HG03066 (cell line): ENCODE results near the gene STK32B.

Source experiments
- ATAC-seq: cut with Tn5 transposase; IDR thresholded peaks from one replicate; pipeline ENCODE4 v1.9.1; 2021; ENCODE audit warnings: low read depth; ENCODE audit not compliant: unreplicated experiment

STK32B gene

DNA sequence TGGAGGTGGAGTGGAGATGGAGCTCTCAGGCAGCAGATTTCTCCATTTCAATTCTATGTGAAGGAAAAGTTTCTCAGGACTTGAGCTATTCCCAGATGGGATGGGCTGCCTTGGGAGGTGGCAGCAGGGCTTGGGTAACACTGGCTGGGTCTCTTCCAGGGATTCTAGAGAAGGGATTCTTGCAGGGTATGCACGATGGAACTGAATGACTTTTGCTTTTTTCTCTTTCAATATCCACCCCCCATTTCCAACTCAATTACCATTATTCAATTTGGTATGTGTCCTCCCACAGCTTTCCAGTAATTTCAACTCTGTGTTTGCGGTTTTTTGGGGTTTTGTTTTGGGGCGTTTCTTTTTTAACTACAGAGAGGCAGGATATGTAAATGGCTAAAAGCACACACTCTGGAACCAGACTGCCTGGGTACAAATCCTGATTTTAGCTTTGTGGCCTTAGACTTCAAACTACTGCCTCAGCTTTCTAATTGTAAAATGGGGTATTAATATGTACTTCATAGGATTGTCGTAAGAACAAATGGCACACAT, 428.3 kb downstream of the STK32B start:
- ATAC-seq, result no peak

DNA sequence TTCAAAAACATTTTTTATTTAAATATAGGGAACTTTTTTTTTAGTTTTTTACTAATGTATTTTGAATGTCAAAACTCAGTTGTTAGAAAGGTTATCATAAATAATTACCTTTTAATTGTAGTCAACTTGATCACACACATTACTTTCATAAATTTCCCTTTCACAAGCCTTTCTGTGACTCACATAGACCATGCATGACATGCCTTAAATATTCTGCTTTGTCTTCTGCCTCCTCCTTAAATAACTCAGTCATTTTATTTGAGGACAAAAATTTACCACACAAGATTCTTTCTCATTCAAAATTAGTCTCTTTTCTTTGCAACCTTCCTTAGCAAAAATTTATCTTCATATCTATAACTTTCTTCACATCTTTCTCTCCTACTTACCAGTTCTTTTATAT, 437.1 kb downstream of the STK32B start:
- ATAC-seq, result no peak

DNA sequence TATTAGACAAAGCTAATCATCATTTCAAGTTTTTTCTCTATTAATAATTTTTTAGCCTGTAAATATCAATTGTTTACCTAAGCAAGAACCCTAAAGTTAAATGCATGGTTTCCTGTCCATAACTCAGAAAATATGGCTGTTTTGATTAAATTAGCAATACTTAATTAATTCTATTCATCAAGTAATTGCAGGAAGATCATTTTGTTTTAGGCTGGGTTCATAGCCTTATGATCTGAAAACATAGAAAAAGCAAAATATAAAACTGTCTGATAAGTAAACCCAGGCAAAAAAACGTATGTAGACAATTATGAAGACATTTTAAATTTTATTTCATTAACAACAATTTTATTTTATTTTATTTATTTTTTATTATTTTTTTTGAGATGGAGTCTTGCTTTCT, 438.0 kb downstream of the STK32B start:
- ATAC-seq, result no peak

DNA sequence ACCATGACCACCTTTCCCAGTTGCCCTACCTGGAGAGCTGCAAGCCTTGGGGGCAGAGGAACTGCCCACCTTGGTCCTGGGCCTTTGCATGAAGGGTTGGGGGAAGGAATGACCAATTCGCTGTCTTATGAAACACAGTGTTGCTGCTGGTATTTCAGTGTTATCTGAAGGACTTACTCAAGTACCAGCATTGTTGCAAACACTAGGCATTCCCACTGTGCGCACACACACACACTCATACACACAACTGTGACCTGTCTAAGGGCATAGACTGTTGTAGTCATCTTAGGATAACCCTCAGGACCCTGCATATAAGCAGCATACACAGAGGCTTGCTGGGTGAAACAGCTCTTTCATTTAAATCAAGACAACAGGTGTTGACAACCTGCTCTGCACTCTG, 446.2 kb downstream of the STK32B start:
- ATAC-seq, result no peak

DNA sequence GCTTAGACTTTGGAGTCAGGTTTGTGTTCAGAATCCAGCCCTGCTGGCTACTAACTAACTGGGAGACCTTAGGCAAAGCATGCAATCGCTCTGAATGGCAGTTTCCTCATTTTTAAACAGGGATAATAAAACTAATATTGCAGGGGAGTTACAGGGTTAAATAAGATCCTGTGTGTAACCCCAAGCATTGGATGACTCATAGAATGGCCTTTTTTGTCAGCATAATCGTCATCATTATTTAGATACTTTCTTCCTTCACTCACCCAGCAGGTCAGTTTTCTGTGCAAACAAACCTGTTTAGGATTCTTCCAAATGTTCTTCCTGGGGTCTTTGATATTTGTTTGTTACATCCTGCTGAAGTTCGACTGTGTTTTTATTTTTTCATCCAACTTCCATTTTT, 448.9 kb downstream of the STK32B start:
- no peak for ATAC-seq

DNA sequence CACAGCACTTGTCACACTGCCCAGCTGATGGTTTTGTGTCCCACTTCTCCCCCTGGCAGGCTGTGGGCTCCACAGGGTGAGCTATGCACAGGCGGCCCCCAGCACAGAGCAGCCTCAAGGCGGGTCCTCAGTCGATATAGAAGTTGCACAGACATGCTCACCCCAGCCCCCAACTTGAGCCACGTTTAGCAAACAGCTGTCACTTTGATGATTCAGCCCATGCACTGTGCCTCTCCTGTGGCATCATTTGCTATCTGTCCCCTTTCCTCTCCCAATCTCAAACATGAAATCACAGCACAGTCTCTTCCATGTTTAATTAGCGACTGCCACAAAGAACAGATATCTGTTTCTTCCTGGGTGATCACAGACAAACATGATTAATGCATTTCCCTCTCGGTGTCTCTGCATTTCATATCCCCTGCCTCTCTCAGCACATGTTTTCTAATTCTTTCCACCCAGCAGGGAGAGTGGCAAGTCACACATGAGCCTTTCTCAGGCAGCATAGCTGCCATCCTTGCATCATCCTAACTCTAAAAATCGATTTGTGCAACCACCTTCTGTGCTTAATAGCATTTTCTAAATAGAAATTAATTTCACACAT, 452.2 kb downstream of the STK32B start:
- ATAC-seq, result no peak

DNA sequence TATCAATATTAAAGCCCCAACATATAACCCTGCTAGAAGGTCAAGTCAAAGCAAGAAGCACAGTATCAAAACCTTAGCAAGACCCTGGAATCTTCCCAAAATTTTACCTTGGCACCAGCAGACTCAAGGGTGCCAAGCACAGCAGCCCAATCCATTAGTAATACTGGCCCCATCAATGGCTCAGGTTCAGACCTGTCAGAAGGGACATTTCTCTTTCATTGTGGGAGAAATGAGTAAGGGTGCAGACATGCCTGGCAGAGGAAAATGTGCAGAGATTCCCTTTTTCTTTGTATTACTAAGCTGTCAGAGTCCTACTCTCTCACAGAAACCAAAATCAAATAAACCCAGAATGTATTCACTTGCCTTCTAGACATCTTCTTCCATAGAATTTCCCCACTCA, 453.2 kb downstream of the STK32B start:
- ATAC-seq, result no peak

DNA sequence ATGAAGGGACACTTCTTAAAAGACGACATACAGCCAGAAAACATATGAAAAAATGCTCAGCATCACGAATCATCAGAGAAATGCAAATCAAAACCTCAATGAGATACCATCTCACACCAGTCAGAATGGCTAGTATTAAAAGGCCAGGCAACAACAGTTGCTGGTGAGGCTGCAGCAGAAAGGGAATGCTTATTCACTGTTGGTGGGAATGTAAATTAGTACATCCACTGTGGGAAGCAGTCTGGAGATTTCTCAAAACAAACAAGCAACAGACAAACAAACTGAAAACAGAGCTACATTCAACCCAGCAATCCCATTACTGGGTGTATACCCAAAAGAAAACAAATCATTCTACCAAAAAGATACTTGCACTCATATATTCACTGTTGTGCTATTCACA, 459.2 kb downstream of the STK32B start:
- ATAC-seq, result no peak

DNA sequence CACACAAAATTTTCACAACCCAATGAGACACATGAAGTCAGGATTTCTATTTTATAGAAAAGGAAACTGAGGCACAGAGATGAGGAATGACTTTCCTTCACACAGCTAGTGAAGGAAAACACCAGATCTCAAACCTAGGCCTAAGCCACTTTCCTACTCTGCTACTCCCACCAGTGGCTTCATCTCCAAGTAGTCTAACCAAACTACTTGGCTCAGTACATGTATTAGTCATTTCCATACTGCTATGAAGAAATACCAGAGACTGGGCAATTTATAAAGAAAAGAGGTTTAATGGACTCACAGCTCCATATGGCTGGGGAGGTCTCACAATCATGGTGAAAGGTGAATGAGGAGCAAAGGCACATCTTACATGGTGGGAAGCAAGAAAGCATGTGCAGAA, 460.5 kb downstream of the STK32B start:
- no peak for ATAC-seq

DNA sequence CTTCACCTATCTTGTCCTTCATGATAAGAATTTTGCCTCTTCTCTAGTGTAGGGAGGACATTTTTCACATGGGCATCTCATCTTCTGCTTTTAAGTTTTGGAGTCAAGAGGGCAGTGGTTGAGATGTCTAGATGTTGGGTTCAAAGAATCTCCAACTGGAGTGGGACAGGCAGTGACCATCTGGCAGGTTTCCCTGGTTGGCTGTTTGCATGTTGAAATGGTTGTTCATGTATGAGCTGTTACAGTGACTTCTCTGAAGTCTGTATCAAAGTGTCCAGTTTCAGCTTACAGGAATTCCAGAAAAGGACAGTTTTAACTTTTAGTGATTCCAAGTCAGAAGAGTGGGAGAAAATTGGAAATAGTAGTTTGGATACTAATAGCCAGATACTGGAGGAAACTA, 464.4 kb downstream of the STK32B start:
- no peak for ATAC-seq

DNA sequence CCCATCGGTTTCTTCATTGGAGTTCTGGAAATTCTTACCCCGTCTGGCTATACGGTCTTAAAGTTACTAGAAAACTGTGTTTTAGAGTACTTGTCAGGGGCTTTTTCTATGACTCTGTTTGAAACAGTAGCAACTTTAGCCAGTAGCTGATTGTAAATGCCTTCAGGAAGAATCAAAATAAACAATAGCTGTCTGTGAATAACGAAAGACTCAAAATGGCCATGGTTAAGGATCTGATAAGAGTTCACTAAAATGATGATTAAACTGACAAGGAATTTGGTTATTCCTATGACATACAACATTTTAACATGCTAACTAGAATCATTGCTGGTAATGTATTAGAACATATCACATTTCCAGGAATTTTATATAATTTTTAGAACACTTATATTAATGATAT, 466.1 kb downstream of the STK32B start:
- ATAC-seq, result no peak

DNA sequence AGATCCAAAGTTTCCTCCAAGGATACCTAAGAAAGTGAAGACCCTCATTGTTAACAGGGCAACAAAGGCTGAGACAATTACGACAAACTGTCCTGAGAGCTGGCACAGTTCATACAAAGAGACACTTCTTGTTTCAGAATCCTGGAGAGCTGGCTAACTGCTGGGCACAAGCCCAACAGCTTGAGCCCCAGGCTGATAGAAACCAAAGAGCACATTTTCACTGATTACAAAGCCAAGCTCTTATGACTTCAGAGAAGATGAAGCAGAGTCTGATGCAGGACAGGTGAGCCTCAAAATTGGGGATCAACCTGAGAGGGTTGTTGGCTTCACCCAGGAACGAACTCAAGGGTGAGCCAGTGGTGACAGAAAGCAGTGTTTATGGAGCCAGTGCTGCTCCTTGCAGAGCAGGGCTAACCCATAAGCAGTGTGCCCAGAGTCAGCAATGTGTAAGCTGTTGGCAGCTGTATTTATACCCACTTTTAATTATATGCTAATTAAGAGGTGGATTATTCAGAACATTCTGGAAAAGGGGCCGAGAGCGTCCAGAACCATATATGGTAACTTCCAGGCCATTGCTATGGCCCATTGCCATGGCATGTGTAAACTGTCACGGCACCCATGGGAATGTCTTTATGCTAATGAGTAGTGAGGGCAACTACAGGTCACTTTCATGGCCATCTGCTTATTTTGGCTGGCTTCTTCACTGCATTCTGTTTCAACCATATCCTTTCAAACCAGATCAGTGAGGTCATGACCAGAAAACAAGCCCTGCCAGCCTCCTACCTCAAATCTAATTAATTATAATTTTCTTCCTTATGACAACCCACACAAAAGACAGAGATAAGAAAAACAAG, 473.4 kb downstream of the STK32B start:
- no peak for ATAC-seq

DNA sequence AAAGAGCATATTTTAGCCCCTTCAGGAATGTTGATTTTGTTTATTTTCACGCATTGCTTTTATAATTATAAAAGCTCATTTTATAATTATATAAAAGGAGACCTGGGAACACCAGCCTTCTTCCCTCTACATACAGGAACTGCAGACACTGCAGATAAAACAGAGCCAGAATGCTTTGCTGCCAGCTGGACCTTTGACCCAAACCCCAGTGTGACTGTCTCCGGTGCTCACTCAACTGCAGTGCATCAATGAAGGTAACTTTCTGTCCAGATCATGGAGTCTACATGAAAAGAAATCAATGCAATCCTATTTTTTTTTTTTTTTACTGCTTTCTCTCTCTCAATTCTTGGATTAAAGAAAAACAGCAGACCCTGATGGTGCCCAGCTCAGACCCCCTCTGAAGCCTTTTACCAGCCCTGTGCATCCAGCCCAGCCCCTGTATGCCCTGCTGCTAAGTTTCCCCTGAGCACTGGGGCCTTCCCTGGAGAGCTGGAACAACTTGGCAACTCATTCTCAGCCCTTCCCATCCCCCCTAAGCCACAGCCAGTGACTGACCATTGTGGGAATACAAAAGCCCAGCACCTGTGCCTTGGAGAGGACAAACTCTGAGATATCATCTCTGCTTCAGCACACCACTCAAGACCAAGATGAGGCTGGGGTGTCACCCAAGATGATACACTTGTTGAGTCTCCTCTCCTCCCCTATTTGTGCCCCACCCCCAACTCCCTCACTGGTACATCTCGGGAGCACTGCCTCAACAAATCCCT, 475.0 kb downstream of the STK32B start:
- ATAC-seq, result no peak

DNA sequence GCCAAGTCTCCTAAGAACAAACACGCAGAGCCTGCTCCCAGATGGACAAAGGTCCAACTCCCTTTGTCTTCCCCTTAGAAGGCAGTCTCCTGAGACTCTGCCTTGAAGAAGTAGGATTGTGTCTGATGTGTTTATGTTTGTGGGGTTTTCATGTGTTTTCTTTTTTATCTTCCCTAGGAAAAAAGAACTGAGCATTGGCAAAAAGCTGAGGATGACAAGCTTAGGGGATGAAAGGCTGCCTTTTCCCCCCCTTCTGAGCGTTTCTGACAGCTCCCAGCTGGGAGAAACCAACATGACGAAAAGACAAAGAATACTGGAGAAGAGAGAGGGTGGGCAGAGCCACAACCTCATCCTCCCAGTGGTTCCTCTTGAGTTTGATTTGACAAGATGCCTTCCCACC, 475.9 kb downstream of the STK32B start:
- ATAC-seq, result no peak

DNA sequence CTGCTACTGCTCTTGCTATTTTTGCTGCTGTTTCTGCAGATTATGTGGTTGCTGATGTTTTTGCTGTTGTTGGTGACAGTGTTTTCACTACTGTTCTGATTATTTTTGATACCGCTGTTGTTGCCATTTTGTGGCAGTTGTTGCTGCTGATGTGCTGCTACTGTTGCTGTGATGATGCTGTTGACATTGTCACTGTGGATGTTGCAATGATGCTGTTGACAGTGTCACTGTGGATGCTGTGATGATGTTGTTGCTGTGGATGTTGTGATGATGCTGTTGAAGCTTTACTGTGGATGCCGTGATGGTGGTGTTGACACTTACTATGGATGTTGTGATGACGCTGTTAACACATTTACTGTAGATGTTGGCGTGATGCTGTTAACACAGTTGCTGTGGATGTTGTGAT, 476.8 kb downstream of the STK32B start:
- ATAC-seq, result no peak

DNA sequence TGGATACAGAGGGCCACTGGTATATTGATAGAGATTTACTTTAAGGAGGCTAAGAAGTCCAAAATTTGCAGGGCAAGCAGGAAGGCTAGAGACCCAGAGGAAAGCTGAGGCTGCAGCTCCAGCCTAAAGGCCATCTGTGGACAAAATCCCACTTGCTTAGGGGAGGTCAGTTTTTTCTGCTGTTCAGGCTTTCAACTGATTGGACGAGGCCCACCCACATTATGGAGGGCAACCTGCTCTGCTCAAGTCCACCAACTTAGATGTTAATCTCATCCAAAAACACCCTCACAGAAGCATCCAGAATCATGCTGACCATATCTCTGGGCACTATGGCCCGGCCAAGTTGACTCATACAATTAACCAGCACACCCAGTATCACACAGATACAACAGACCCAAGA, 480.8 kb downstream of the STK32B start:
- ATAC-seq, result no peak

DNA sequence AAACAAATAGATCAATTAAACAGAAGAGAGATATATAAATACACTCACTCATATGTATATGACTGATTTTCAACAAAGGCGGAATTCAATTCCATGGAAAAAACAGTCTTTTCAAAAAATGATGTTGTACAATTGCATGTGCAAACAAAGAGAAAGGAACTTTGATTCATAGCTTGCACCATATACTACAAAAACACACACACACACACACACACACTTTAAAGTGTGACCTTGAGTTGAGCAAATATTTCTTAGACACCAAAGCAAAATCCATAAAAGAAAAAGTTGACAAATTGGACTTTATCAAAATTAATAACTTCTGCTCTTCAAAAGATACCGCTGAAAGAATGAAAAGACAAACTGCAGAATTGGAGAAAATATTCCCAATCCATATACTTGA, 488.3 kb downstream of the STK32B start:
- no peak for ATAC-seq

DNA sequence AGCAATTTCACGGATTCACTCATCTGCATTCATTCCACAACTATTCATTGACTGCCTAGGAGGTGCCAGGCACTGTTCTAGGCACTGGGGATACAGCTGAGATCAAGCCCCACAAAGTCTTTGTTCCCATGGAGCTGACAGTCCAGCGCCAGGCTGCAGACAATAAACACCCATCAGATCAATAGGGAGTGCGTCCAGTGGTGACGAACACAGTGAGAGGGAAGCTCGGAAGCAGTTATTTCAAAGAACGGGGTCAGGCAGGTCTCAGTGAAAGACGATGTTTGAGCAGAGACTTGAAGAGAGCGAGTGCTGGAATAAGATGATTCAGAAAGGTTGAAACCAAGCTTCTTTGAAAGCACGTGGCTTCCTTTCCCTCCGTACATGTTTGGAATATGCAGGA, 489.9 kb downstream of the STK32B start:
- no peak for ATAC-seq

DNA sequence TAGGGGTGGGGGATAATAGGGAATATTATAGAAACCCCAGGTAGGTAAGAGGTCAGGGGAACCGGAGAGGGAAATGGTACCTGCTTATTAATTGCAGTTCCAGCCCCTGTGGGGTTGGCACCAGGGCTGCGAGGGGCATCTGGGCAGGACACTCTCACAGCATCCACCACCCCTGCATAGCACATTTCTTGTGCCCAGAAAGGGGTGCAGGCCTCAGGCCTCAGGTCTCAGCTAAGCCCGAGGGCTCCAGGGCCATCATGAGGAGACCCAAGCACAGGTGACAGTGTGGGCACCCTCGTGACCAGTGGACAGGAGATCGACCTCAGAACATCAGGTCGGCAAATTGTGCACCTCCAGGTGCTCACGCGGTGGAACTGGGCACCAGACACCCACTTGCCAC, 492.4 kb downstream of the STK32B start:
- ATAC-seq, result no peak

DNA sequence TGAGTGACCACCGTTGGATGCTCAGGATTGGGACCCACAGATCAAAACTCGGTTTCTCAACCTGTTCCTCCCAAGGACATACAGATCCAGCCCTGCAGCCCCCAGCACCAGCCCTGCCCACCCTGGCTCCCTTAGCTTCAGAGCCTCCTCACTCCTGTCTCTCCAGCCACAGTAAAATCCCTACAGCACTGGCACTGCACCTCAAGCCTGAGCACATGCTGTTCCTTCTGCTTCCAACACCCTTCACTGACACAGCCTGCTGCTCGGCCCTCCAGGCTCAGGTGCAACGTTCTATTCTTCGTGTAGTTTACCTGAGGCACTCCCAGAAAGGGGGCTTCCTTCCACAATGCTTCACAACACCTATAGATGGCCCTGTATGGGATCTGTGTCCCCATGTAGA, 493.5 kb downstream of the STK32B start:
- ATAC-seq, result no peak

DNA sequence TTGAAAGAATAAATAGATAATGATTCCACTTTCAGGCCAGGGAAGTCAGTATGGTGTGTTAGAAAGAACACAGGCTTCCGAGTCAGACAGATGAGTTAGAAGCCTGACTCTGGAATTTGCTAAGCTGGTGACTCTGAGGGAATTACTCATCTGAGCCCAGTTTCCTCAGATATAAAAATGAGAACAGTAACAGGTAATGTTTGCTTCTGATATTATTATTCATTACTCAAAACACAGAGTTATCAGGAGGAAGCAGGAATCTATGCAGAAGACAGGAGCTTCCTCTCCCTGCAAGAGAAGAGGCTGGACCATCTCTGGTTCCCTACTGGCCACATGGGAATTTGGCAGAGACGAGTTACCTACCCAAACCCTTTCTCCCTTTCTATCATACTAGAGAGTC, 494.0 kb downstream of the STK32B start:
- no peak for ATAC-seq
